Rectal smooth muscle tissue (tissue), 1 donor: ENCODE data around the gene THY1.

Source experiments
- H3K27ac ChIP-seq: one replicate; pipeline ENCODE4 v1.7.0; 2013; ENCODE audit warnings: low read depth, low read length, inconsistent platforms
- H3K27me3 ChIP-seq: one replicate; pipeline ENCODE4 v1.7.0; 2013; ENCODE audit warnings: low read length; ENCODE audit not compliant: control insufficient read depth, insufficient read depth
- H3K36me3 ChIP-seq: one replicate; pipeline ENCODE4 v1.7.0; 2013; ENCODE audit warnings: low read length; ENCODE audit not compliant: control insufficient read depth, insufficient read depth
- H3K4me1 ChIP-seq: one replicate; pipeline ENCODE4 v1.7.0; 2013; ENCODE audit warnings: low read length; ENCODE audit not compliant: control insufficient read depth, insufficient read depth
- H3K4me3 ChIP-seq: one replicate; pipeline ENCODE4 v1.7.0; 2013; ENCODE audit warnings: low read length
- H3K9ac ChIP-seq: one replicate; pipeline ENCODE4 v1.7.0; 2013; ENCODE audit warnings: low read length

Gene THY1

GRCh38 chr11:119421941-119422808 is 797 bp downstream of the THY1 start:
- peaks cover 5% of the 10 kb centered on the region for H3K4me1 ChIP-seq
- peak overlapping the region; percentile 72 for H3K4me3 ChIP-seq
- peaks cover 6% of the 10 kb centered on the region for H3K27me3 ChIP-seq
- no peaks in the 10 kb centered on the region for H3K36me3 ChIP-seq
- peak overlapping the region; percentile 49 for H3K27ac ChIP-seq
- H3K9ac ChIP-seq, result no peak overlapping the region

GRCh38 chr11:119421351-119421750 is 1.6 kb downstream of the THY1 start:
- H3K27ac ChIP-seq, result no peak overlapping the region

GRCh38 chr11:119420631-119421030 is 2.3 kb downstream of the THY1 start:
- Histone ChIP-seq H3K27ac (no peak overlapping the region), H3K36me3 (no peaks in the 10 kb centered on the region), H3K4me3 (no peak overlapping the region), H3K4me1 (peaks cover 5% of the 10 kb centered on the region), H3K9ac (no peak overlapping the region), H3K27me3 (peaks cover 6% of the 10 kb centered on the region)

More at GRCh38 chr11:119421351-119421750, 1.6 kb downstream of the THY1 start:
- Histone ChIP-seq H3K9ac (no peak overlapping the region), H3K27me3 (peaks cover 6% of the 10 kb centered on the region), H3K36me3 (no peaks in the 10 kb centered on the region), H3K4me3 (peak overlapping the region; percentile 72), H3K4me1 (peaks cover 5% of the 10 kb centered on the region)

GRCh38 chr11:119419834-119420492 is 3.0 kb downstream of the THY1 start:
- no peak overlapping the region for H3K27ac ChIP-seq
- no peak overlapping the region for H3K9ac ChIP-seq
- H3K4me3 ChIP-seq, result no peak overlapping the region

GRCh38 chr11:119419246-119419645 is 3.7 kb downstream of the THY1 start:
- no peaks in the 10 kb centered on the region for H3K36me3 ChIP-seq
- no peak overlapping the region for H3K4me3 ChIP-seq
- peaks cover 6% of the 10 kb centered on the region for H3K27me3 ChIP-seq
- H3K27ac ChIP-seq, result no peak overlapping the region
- H3K4me1 ChIP-seq, result no peaks in the 10 kb centered on the region
- H3K9ac ChIP-seq, result no peak overlapping the region

More at GRCh38 chr11:119419834-119420492, 3.0 kb downstream of the THY1 start:
- peaks cover 6% of the 10 kb centered on the region for H3K27me3 ChIP-seq
- H3K36me3 ChIP-seq, result no peaks in the 10 kb centered on the region
- H3K4me1 ChIP-seq, result peaks cover 2% of the 10 kb centered on the region

GRCh38 chr11:119418759-119419158 is 4.2 kb downstream of the THY1 start:
- peaks cover 6% of the 10 kb centered on the region for H3K27me3 ChIP-seq
- H3K36me3 ChIP-seq, result no peaks in the 10 kb centered on the region
- no peak overlapping the region for H3K4me3 ChIP-seq
- H3K9ac ChIP-seq, result no peak overlapping the region
- no peak overlapping the region for H3K27ac ChIP-seq
- H3K4me1 ChIP-seq, result no peaks in the 10 kb centered on the region

- Histone ChIP-seq H3K4me1 (no peaks in the 10 kb centered on the region), H3K27ac (no peak overlapping the region), H3K36me3 (no peaks in the 10 kb centered on the region), H3K4me3 (no peak overlapping the region), H3K27me3 (peaks cover 6% of the 10 kb centered on the region), H3K9ac (no peak overlapping the region)
These were observed 5.0 kb downstream of the THY1 start for GRCh38 chr11:119417726-119418540.

DNA sequence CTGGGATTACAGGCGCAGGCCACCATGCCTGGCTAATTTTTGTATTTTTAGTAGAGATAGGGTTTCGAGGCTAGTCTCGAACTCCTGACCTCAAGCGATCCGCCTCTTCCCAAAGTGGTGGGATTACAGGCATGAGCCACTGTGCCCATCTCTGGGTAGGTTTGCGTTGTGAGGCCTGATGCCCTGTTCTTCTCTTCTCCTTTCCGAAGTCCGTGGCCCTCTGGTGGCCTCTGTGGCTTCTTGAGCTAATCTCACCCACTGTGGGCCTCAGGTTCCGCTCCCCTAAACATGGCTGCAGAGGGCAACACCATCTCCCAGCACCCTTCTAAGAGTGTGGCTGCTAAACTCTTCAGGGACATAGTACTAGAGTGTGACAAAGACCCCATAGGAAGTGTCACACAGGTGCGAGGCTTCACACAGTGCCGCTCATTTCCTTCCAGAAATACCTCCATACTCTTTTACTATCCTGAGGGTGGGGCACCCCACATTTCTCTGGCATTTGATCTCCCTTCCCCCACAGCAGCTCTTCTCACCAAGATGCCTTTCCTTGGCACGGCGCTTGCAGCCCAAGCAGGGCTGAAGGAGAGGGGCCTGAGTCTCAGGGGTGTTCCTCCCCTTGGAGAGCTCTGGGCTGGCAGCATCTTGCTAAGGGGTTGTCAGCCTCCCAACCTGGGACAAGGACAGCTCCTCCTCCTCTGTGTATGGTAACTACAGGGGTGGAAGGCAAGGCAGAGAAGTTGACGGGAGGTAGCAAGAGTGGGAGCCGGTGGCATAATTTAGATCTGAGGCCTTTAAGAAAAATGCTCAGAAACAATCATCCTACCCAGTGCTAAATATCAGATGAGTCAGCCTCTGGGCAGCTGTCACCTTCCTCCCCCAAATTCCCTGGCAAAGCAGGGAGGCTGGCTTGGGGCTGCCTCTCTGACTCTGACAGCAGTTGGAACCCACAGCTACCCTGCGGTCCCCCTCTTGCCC is 6.1 kb downstream of the THY1 start:
- Histone ChIP-seq H3K36me3 (no peaks in the 10 kb centered on the region), H3K4me3 (no peak overlapping the region), H3K4me1 (no peaks in the 10 kb centered on the region), H3K9ac (no peak overlapping the region), H3K27me3 (peaks cover 3% of the 10 kb centered on the region), H3K27ac (no peak overlapping the region)

GRCh38 chr11:119415966-119416365 is 7.0 kb downstream of the THY1 start:
- Histone ChIP-seq H3K9ac (no peak overlapping the region), H3K27me3 (no peaks in the 10 kb centered on the region), H3K36me3 (no peaks in the 10 kb centered on the region), H3K27ac (no peak overlapping the region), H3K4me1 (no peaks in the 10 kb centered on the region), H3K4me3 (no peak overlapping the region)

DNA sequence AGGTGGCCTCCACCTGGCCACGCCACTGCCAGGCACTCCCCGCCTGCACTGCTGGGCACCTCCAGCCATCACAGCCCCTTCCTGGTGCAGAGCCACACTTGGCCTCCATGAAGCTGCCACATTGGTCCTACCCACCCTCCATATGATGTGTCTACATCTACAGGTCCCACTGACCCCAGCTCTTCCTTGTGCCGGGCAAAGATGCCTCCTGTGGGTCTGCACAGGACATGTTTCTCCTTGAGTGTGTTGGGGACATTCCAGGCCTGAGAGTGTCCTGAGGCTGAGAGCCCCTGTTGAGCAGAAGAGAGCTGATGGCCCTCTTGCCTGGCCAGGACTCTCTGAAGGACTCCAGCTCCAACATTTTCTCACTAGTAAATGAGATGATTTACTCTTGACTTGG is 7.5 kb downstream of the THY1 start:
- H3K4me3 ChIP-seq, result no peak overlapping the region

GRCh38 chr11:119414734-119415133 is 8.2 kb downstream of the THY1 start:
- no peaks in the 10 kb centered on the region for H3K4me1 ChIP-seq
- no peak overlapping the region for H3K4me3 ChIP-seq
- no peaks in the 10 kb centered on the region for H3K27me3 ChIP-seq
- no peaks in the 10 kb centered on the region for H3K36me3 ChIP-seq
- no peak overlapping the region for H3K9ac ChIP-seq
- no peak overlapping the region for H3K27ac ChIP-seq

More for the DNA sequence above, 7.5 kb downstream of the THY1 start:
- no peaks in the 10 kb centered on the region for H3K4me1 ChIP-seq
- no peaks in the 10 kb centered on the region for H3K27me3 ChIP-seq
- no peaks in the 10 kb centered on the region for H3K36me3 ChIP-seq
- H3K27ac ChIP-seq, result no peak overlapping the region
- H3K9ac ChIP-seq, result no peak overlapping the region
